Natural killer cell treated with Interleukin-12 subunit alpha and Interleukin-12 subunit beta and Interleukin-15 and Interleukin-18, amount 100 ng/mL, for 72 hours (primary cell): ENCODE measurements around the gene SMIM36. TPM values are rescaled to one million over a fixed set of nuclear protein-coding genes. Genes with fewer than 3 reads are reported as not detected.

Experiments used
- ATAC-seq, 2 donors: fragments of 150-1000 bp; cut with Tn5 transposase in 1 of 2; sonication (Bioruptor Pico), chemical (Tn5 transposase) in 1 of 2; 2 replicates each; pipeline ENCODE4 v1.10.0; 2021
- DNase-seq: peaks from one replicate; pipeline ENCODE4 v3.0.0; 2022; ENCODE audit warnings: low spot score
- H3K27ac Mint-ChIP-seq, 2 donors: 1 replicate in 1 of 2; 2 replicates in 1 of 2; pipeline ENCODE4 v1.8.0; 2022; ENCODE audit warnings: mixed read lengths in 2 of 2, mild to moderate bottlenecking in 1 of 2, moderate library complexity in 1 of 2
- H3K27me3 Mint-ChIP-seq, 2 donors: 1 replicate in 1 of 2; 2 replicates in 1 of 2; pipeline ENCODE4 v1.8.0; 2022; ENCODE audit warnings: mixed read lengths in 2 of 2
- H3K36me3 Mint-ChIP-seq: one replicate; pipeline ENCODE4 v1.8.0; 2022; ENCODE audit warnings: mixed read lengths
- H3K4me1 Mint-ChIP-seq, 2 donors: 1 replicate in 1 of 2; 2 replicates in 1 of 2; pipeline ENCODE4 v1.8.0; 2022; ENCODE audit warnings: low read depth in 2 of 2, mixed read lengths in 2 of 2, mild to moderate bottlenecking in 1 of 2
- H3K4me3 Mint-ChIP-seq: one replicate; pipeline ENCODE4 v1.8.0; 2022; ENCODE audit warnings: mixed read lengths
- H3K9me3 Mint-ChIP-seq: 2 replicates; pipeline ENCODE4 v1.8.0; 2022; ENCODE audit warnings: mixed read lengths
- total RNA-seq, 2 donors: library from RNA; stranded (reverse); gene quantifications; one replicate each; pipeline ENCODE4 v1.2.3, GENCODE V29; 2022

SMIM36 gene
- total RNA-seq, 2 donors from 2014 or later = not detected

GRCh38 chr17:55444471-55445441 is 66.5 kb downstream of the SMIM36 start:
- H3K4me1 Mint-ChIP-seq = peaks cover 0 to 3% of the 10 kb centered on the region in 2 donors
- H3K9me3 Mint-ChIP-seq = no peaks in the 10 kb centered on the region
- peak in 1 of 2 donors; percentile 20 for ATAC-seq
- no peak overlapping the region for H3K4me3 Mint-ChIP-seq
- H3K27ac Mint-ChIP-seq = no peak overlapping the region
- no peaks in the 10 kb centered on the region for H3K36me3 Mint-ChIP-seq
- peaks cover 0 to 6% of the 10 kb centered on the region in 2 donors for H3K27me3 Mint-ChIP-seq
- DNase-seq = no peak

- no peaks in the 10 kb centered on the region for H3K9me3 Mint-ChIP-seq
- ATAC-seq = no peak
- no peak overlapping the region for H3K27ac Mint-ChIP-seq
- H3K4me3 Mint-ChIP-seq = no peak overlapping the region
- no peak for DNase-seq
- H3K27me3 Mint-ChIP-seq = peaks cover 0 to 8% of the 10 kb centered on the region in 2 donors
- peaks cover 0 to 3% of the 10 kb centered on the region in 2 donors for H3K4me1 Mint-ChIP-seq
- H3K36me3 Mint-ChIP-seq = no peaks in the 10 kb centered on the region
Measured at GRCh38 chr17:55443904-55444303, 67.3 kb downstream of the SMIM36 start.

- peaks cover 0 to 3% of the 10 kb centered on the region in 2 donors for H3K4me1 Mint-ChIP-seq
- H3K27me3 Mint-ChIP-seq = peaks cover 2 to 7% of the 10 kb centered on the region in 2 donors
- no peak for DNase-seq
Measured at GRCh38 chr17:55442953-55443683, 68.1 kb downstream of the SMIM36 start.

GRCh38 chr17:55442462-55442861 is 68.8 kb downstream of the SMIM36 start:
- peaks cover 0 to 3% of the 10 kb centered on the region in 2 donors for H3K4me1 Mint-ChIP-seq
- ATAC-seq (no peak), DNase-seq (no peak)
- H3K27ac Mint-ChIP-seq = no peak overlapping the region
- no peak overlapping the region for H3K4me3 Mint-ChIP-seq
- peaks cover 8% of the 10 kb centered on the region in 2 donors for H3K27me3 Mint-ChIP-seq
- H3K36me3 Mint-ChIP-seq = no peaks in the 10 kb centered on the region
- no peaks in the 10 kb centered on the region for H3K9me3 Mint-ChIP-seq

More at GRCh38 chr17:55442953-55443683, 68.1 kb downstream of the SMIM36 start:
- Mint-ChIP-seq H3K36me3 (no peaks in the 10 kb centered on the region), H3K4me3 (no peak overlapping the region), H3K27ac (no peak overlapping the region), H3K9me3 (no peaks in the 10 kb centered on the region)
- ATAC-seq = no peak

- no peak overlapping the region for H3K27ac Mint-ChIP-seq
- H3K9me3 Mint-ChIP-seq = no peaks in the 10 kb centered on the region
- peaks cover 0 to 6% of the 10 kb centered on the region in 2 donors for H3K4me1 Mint-ChIP-seq
- DNase-seq (no peak), ATAC-seq (peak; percentile 43 to 44)
- H3K4me3 Mint-ChIP-seq = no peak overlapping the region
- peaks cover 13 to 14% of the 10 kb centered on the region in 2 donors for H3K27me3 Mint-ChIP-seq
- no peaks in the 10 kb centered on the region for H3K36me3 Mint-ChIP-seq
Measured at GRCh38 chr17:55441544-55441943, 69.7 kb downstream of the SMIM36 start.

- ATAC-seq (no peak), DNase-seq (no peak)
- Mint-ChIP-seq H3K9me3 (no peaks in the 10 kb centered on the region), H3K4me3 (no peak overlapping the region), H3K36me3 (no peaks in the 10 kb centered on the region), H3K27me3 (peaks cover 15 to 17% of the 10 kb centered on the region in 2 donors), H3K4me1 (peaks cover 0 to 6% of the 10 kb centered on the region in 2 donors), H3K27ac (no peak overlapping the region)
Measured at GRCh38 chr17:55440391-55440790, 70.9 kb downstream of the SMIM36 start.

- Mint-ChIP-seq H3K4me1 (peaks cover 0 to 6% of the 10 kb centered on the region in 2 donors), H3K4me3 (no peak overlapping the region), H3K27ac (peak overlapping the region in 1 of 2 donors; percentile 0), H3K9me3 (no peaks in the 10 kb centered on the region), H3K36me3 (no peaks in the 10 kb centered on the region), H3K27me3 (peaks cover 26 to 27% of the 10 kb centered on the region in 2 donors)
- ATAC-seq = no peak
- DNase-seq = no peak
Measured at GRCh38 chr17:55437159-55437605, 74.1 kb downstream of the SMIM36 start.

- no peak for DNase-seq
- no peak for ATAC-seq
- H3K4me3 Mint-ChIP-seq = no peak overlapping the region
- H3K36me3 Mint-ChIP-seq = no peaks in the 10 kb centered on the region
- H3K27ac Mint-ChIP-seq = no peak overlapping the region
- no peaks in the 10 kb centered on the region for H3K9me3 Mint-ChIP-seq
- H3K4me1 Mint-ChIP-seq = peaks cover 0 to 6% of the 10 kb centered on the region in 2 donors
- peaks cover 26 to 27% of the 10 kb centered on the region in 2 donors for H3K27me3 Mint-ChIP-seq
Measured at GRCh38 chr17:55436224-55437158, 74.8 kb downstream of the SMIM36 start.

GRCh38 chr17:55435408-55435807 is 75.8 kb downstream of the SMIM36 start:
- no peaks in the 10 kb centered on the region for H3K9me3 Mint-ChIP-seq
- peaks cover 27 to 30% of the 10 kb centered on the region in 2 donors for H3K27me3 Mint-ChIP-seq
- H3K27ac Mint-ChIP-seq = no peak overlapping the region
- H3K36me3 Mint-ChIP-seq = no peaks in the 10 kb centered on the region
- no peak overlapping the region for H3K4me3 Mint-ChIP-seq
- DNase-seq = no peak
- no peak for ATAC-seq
- peaks cover 0 to 6% of the 10 kb centered on the region in 2 donors for H3K4me1 Mint-ChIP-seq

GRCh38 chr17:55434721-55435120 is 76.5 kb downstream of the SMIM36 start:
- Mint-ChIP-seq H3K4me3 (no peak overlapping the region), H3K9me3 (no peaks in the 10 kb centered on the region), H3K4me1 (peaks cover 0 to 6% of the 10 kb centered on the region in 2 donors), H3K27ac (no peak overlapping the region), H3K36me3 (no peaks in the 10 kb centered on the region), H3K27me3 (peaks cover 27 to 30% of the 10 kb centered on the region in 2 donors)
- DNase-seq = no peak
- no peak for ATAC-seq

GRCh38 chr17:55433629-55434422 is 77.4 kb downstream of the SMIM36 start:
- ATAC-seq (no peak), DNase-seq (no peak)
- no peak overlapping the region for H3K27ac Mint-ChIP-seq
- H3K4me3 Mint-ChIP-seq = no peak overlapping the region
- H3K4me1 Mint-ChIP-seq = peaks cover 0 to 6% of the 10 kb centered on the region in 2 donors
- no peaks in the 10 kb centered on the region for H3K9me3 Mint-ChIP-seq
- H3K36me3 Mint-ChIP-seq = no peaks in the 10 kb centered on the region
- H3K27me3 Mint-ChIP-seq = peaks cover 27 to 28% of the 10 kb centered on the region in 2 donors

- Mint-ChIP-seq H3K4me3 (no peak overlapping the region), H3K9me3 (no peaks in the 10 kb centered on the region), H3K27ac (no peak overlapping the region), H3K4me1 (peaks cover 0 to 6% of the 10 kb centered on the region in 2 donors), H3K36me3 (no peaks in the 10 kb centered on the region), H3K27me3 (peaks cover 25 to 26% of the 10 kb centered on the region in 2 donors)
- DNase-seq (no peak), ATAC-seq (no peak)
Measured at GRCh38 chr17:55433029-55433628, 78.1 kb downstream of the SMIM36 start.
